ENCODE measurements around the gene CYP2B6.

DNA sequence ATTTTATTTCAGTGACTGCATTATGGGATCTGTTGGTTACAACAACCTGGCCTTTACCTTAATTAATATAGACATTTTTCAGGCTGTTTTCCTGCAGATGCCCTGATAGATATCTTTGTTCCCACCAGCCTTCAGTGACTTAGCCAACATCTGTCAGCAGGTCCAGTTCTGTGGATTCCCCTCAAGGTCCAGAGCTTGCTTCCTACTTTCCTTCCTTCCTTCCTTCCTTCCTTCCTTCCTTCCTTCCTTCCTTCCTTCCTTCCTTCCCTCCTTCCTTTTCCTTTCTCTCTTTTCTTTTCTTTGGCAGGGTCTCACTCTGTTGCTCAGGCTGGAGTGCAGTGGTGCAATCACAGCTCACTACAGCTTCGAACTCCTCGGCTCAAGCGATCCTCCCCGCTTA lies 14.4 kb upstream of the CYP2B6 start:
- TF ChIP-seq, protein P1, sequence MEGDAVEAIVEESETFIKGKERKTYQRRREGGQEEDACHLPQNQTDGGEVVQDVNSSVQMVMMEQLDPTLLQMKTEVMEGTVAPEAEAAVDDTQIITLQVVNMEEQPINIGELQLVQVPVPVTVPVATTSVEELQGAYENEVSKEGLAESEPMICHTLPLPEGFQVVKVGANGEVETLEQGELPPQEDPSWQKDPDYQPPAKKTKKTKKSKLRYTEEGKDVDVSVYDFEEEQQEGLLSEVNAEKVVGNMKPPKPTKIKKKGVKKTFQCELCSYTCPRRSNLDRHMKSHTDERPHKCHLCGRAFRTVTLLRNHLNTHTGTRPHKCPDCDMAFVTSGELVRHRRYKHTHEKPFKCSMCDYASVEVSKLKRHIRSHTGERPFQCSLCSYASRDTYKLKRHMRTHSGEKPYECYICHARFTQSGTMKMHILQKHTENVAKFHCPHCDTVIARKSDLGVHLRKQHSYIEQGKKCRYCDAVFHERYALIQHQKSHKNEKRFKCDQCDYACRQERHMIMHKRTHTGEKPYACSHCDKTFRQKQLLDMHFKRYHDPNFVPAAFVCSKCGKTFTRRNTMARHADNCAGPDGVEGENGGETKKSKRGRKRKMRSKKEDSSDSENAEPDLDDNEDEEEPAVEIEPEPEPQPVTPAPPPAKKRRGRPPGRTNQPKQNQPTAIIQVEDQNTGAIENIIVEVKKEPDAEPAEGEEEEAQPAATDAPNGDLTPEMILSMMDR (IDR thresholded peaks at IDR 0.05), result no peak
- no peak for TF ChIP-seq ZFX (IDR thresholded peaks at IDR 0.05; ENCODE audit: borderline replicate concordance)

Data from 22Rv1 (cell line).